8988T (cell line): ENCODE measurements around the gene ARNT2.
"Not testable (repeated sequence)": the region's sequence is repeated elsewhere in the genome, so short reads cannot be mapped to it uniquely, and the experiment has no call there.

Experiments
- DNase-seq: peaks from one replicate; pipeline ENCODE4 v3.0.0; 2011

ARNT2 gene

DNA sequence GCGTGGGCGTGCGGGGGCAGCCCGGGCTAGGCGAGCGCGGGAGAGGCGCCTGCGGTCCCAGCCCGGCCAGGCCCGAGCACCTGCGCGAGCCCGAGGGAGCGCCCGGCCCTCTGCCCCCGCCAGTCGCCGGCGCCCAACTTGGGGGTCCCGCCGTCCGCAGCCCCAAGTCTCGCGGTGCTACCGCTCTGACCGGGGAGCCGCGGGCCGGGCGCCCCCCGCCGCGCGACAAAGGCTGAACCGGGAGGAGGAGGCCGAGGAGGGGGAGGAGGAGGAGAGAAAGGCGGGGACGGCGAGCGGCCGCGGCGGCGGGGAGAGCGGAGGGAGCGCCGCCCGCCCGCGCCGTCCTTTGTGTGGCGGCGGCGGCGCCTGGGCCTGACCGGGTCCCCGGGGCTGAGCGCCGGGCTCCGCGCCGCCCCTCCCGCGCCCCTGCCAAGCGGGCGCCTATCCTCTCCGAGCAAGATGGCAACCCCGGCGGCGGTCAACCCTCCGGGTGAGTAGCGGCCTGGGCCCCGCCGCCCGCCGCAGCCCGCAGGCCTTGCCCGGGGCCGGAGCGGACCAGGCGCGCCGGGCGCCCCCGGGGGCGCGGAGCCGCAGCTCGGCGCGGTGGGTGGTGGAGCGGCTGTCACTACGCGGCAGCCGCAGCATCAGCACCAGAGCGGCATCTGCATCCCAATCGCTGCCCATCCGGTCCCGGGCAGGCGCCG, at the start of gene ARNT2:
TSS of gene ARNT2 (plus strand) at position 326 of the 704 bp plus-strand sequence. CDS start at position 460, 134 bp downstream.
- DNase-seq, result peak; percentile 49

DNA sequence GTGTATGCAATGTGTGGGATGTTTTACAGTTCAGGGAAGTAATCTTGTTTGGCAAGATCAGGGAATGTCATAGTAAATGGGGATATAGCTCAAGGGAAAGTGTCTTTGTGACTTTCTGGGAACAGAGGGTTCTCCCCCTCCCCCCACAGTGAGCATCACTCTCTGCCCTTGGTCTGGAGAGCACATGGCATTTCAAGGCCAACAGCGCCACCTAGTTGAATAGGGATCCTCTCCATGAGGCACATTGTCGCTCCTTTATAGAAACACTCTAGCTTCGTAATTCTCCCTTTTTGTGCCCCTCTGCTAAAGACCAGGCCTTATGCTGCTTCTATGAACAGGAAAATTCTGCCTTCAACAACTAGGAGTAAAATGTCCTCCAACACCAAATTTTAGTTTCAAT, 37.1 kb upstream of the ARNT2 start:
- DNase-seq, result no peak

DNA sequence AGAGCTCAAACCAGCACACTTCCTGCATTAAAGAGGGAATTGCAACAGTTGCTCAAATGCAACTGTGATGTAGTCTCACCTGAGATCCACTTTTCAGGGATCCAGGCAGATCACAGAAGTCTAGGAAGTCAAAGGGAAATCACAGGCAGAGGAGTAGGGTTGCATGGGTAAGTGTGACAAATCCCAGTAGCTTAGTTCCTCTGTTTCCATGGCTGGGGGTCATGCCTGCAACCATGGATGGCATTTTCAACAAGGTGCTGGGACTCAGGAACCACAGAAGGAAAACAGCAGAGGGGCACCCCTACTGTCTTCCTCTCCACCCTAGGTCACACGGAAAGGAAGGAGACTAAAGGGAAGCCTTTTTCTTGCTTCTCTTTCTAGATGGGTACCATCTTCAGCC, 36.5 kb upstream of the ARNT2 start:
- no peak for DNase-seq

DNA sequence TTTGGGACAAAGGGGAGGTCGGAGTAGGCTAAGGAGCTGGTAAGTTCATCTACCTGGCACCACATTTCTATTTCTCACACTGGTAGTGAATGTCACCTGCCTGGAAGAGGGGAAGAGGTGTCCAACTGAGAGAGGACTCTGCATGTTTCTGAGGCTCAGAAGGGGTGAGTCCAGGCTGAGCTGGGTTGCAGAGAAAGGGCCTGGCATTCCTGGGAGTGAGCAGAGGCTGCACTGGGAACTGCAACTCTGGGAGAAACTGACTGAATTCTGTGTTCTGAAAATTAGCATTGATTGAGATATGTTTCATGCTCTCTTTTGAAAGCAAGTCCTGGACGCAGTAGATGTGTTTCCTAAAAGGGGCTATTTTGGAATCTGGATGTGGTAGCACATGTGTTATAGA, 32.3 kb upstream of the ARNT2 start:
- DNase-seq, result no peak

DNA sequence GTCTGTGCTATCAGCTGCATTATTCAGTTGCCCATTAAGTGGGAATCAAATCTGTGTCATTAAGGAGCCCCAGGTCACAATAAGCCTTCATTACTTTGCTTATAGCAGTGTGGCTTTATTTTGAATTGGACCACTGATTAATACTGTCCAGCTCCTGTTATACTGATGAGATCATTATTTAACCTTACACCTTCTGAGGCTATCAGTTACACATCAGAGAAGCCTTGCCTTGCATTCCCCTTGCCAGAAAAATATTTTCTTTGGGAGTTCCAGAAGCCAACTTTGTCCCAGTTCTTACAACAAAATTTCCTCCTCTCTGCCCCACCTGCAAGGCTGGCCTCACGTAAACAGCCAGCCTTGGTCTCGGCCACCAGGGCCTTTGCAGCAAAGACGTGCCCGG, 29.7 kb upstream of the ARNT2 start:
- no peak for DNase-seq

DNA sequence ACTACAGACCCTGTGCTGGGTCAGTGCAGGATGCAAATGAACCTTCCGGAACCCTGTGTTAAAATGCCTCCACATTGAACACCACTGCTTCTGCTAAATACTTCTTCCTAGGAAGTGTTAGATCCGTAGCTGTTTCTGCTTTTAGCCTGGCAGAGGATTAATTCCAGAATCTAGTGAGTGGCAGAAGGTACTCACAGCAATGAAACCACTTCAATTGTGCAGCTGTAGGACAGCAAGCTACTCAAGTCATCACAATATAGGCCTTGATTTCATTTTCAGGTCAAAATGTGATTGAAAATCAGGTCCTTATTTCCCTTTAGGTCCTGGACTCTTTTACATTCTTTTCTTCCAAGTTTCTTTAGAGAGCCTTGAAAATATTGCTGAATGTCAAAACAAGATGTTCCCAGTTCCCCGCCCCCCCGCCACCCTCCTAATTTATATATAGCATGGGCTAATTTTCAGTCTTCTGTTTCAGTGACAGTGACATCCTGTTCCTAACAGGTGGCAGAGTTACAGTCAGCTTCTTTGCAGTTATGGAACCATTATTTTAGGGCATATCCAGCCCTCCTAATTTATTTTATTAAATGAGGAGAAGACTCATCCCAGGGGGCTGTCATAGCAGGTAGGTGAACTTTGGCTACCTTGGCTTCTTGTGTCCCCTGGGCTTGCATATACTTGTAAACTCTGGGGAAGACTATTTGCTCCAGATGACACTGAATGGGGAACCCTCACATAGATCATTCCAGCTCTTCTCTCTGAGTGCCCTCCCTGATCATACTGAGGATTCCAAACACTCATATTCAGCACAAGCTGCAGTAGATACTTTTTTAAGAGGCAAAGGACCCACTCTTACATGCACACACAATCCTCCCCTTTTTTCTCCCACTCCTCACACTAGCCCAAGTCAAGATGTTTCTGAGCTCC, 28.0 kb upstream of the ARNT2 start:
- DNase-seq, result no peak

DNA sequence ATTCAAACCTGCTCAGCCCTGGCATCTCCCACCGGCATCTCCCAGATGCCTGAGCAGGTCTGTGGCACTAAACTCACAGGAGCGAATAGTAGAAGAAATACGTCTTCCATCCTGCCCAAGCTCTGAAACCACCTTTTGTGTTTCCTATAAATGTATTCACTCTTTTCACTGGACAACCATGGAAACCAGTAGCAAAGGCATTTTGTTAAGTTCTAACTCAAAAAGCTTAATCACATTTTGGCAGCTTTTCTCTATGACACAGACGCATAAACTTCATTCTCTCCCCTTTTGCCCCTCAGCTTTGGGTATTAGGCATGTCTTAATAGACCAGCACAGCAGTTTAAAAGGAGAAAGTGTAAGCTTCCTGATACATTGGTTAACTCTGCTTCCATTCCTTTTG, 24.5 kb upstream of the ARNT2 start:
- no peak for DNase-seq

DNA sequence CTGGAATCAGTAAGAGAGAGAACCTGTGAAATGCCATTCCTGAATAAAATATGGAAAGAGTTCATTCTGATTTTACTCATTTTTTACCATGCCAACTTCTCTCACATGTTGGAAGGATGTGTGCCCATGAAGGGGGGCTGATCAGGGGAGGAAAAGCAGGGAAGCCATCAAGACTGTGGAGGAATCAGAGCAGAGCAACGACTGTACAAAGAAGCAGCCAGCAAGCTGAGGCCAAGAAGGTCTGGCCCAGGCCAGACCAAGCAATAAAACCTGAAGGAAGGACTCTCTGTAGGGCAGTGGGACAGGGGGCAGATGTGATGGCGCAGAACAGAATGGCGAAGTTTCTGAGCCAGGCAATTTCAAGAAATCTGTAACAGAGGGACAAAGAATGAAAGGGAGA, 24.0 kb upstream of the ARNT2 start:
- DNase-seq, result no peak

DNA sequence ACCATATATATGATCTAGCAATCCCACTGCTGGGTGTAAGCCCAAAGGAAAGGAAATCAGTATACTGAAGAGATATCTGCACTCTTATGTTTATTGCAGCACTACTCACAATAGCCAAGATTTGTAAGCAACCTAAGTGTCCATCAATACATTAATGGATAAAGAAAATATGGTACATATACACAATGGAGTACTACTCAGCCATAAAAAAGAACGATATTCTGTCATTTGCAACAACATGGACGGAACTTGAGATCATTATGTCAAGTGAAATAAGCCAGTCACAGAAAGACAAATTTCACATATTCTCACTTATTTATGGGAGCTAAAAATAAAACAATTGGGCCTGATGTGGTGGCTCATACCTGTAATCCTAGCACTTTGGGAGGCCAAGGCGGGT, 21.9 kb upstream of the ARNT2 start:
- no peak for DNase-seq

DNA sequence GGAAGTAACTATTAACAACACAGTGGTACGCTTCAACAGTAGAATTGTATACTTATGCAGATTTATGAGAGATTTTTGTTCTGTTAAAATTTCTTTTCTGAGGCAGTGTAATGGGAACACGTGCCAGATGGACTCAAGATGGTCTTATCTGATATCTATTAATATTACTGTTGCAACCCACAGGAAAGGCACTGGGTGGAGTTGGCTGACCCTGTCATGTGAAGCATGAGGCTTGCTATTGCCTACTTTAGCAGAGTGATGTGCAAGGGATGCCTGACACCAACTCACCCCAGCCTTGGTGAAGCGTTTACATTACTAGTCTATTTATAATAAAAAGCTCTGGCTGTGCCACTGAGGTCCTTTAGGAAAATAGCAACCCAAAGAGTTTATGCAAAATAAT, 19.8 kb upstream of the ARNT2 start:
- no peak for DNase-seq

DNA sequence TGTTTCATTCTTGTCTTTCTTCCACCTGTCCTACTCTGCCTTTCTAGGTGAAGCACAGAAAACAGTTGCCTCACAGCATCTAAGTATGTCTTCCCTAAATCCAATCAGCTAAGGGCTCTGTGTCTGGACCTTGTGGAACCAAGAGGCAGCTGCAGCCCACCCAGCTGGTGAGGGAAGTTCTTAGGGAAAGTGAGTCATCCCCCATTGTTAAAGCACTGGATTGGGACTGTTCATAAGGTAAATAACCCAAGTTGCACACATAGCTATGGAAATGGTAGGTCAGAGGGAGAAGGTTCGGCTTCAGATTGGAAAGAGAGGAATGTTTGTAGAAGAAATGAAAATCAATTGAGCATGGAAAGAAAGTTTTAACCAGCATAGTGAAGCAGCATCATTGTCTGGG, 18.0 kb upstream of the ARNT2 start:
- DNase-seq, result no peak

DNA sequence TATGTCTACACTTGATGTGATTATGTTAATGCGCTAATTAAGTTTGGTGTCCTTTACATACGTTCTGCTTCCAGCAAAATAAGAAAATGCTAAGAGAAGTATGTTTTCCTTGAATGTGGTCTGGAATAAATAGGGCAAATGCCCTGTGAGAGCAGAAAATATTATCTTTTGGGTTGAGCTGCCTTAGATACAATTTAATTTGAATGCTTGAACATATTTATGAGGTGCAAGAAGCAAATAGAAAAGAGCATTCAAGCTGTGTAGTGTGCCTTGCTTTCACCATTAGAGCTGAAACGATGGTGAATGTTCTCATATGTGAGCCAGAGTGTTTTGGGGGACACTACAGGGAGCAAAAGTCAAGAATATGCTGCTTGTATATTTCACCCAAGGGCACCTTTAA, 15.9 kb upstream of the ARNT2 start:
- no peak for DNase-seq

DNA sequence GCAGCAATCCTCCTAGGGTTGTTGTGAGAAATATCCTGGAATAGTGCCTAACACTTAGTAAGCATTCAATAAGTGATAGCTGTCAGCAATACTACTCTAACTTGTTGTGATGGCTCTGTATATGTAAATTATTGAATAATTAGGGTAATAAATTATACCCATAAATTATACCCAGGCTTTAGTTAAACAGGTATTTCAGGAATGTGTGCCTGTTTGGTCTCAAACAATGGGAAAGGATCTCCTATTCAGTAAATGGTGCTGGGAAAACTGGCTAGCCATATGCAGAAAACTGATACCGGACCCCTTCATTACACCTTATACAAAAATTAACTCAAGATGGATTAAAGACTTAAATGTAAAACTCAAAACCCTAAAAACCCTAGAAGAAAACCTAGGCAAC, 14.8 kb upstream of the ARNT2 start:
- DNase-seq, result no peak

DNA sequence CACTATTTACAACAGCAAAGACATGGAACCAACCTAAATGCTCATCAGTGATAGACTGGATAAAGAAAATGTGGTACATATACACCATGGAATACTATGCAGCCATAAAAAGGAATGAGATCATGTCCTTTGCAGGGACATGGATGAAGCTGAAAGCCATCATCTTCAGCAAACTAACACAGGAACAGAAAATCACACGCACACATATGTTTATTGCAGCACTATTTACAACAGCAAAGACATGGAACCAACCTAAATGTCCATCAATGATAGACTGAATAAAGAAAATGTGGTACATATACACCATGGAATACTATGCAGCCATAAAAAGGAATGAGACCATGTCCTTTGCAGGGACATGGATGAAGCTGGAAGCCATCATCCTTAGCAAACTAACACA, 13.2 kb upstream of the ARNT2 start:
- DNase-seq, result not testable (repeated sequence)

DNA sequence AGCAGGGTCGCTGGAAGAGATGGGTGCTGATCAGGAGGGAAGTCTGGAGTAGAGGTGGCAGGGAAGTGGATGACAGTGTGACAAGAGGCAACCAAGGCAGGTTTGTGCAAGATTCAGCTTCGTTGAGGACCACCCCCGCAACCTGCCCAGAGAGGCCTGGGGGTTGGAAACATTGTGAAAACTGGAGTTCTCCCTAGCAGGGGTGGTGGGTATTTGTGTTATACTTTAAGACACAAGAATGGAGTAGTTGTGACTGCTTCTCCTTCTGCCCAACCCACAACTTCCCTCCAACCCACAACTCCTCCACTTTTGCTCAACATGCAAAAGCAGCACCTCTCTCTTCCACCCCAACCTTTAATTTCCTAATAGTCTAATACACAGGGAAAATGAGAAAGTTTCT, 8.6 kb upstream of the ARNT2 start:
- no peak for DNase-seq

DNA sequence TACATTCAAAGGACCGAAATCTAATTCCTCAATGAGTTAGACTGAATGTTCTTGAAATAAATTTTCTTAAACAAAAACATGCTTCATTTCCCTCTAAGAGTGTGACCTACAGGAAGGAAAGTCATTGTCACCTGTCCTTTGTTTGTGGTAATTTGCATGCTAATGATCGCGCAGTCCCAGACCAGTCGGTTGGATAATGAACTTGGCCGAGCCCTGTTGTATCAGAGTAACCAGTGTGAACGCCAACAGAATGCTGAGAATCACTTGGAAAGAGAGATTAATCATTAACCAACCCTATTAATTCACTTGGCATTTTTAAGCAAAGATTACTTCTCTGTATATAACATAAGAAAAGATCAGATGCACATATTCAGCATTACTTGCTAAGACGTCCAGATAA, 8.1 kb upstream of the ARNT2 start:
- no peak for DNase-seq

DNA sequence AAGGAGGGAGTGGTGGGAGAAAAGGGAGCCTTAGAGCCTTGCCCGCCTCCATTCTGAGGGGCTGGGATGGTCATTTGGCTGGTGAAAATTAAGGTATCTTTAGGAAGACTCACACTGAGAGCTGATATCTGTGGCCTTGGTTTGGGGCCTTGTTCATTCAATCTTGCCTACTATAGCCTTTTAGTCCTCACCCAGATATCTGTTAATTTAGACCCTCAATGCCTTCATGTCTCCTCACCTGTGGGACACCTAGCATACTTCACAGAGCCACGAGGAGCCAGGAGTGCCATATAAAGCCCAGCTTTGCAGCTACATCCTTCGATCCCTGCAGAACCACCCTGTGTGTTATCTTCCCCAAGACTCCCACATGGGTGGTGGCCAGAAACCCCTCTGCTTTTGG, 4.7 kb upstream of the ARNT2 start:
- no peak for DNase-seq

DNA sequence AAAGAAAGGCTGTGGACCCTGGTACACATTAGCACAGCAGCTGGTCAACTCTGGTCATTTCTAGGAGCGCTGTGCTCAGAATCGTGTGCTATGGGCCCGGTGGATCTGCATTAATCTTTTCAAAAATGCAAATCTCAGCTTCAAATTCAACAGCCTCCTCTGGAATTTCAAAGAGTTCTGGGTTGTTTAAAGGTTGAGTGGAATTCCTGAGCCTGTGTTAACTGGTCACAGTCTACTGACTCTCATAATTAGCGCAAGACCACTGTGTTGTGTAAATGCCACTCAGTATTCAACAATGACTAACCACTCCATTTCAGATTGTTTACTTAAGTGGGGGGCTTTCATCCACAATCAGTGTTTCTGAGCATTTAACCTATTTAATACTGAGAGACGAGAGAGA, 2.7 kb upstream of the ARNT2 start:
- no peak for DNase-seq

DNA sequence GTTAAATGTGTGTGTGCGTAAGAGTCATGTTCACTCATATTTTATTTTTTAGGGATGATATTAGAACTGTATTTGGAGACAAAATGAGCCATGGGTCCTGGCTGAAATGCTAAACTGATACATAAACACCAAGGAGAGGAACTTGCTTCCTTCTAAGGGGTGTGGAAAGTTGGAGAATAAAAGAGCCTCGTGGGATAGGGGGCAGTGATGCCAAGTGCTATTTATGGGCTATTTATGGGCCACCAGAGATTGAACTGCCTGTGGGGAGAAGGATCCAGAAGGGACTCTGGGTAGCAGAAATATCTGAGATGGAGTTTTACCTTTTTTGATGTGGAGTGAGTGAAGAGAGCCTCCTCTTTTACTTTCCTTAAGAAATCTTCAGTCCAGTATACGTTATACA, 1.8 kb upstream of the ARNT2 start:
- no peak for DNase-seq

DNA sequence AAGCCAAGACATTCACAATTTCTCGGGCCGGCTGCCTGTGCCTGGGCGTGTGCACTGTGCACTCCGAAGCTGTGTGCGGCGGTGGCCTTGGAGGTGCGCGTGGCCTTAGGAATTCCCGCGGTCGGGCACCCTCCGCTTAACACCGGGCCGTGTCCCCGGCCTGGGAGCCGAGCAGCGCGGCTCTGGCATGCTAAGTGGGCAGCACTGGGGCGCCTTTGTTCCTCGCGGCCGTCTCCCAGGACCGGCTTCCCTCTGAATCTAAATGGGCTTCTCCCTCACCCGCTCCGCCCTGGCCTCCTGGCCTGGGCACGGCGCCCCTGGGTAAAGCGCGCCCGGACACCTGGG, 498 bp upstream of the ARNT2 start:
- DNase-seq, result peak; percentile 49

DNA sequence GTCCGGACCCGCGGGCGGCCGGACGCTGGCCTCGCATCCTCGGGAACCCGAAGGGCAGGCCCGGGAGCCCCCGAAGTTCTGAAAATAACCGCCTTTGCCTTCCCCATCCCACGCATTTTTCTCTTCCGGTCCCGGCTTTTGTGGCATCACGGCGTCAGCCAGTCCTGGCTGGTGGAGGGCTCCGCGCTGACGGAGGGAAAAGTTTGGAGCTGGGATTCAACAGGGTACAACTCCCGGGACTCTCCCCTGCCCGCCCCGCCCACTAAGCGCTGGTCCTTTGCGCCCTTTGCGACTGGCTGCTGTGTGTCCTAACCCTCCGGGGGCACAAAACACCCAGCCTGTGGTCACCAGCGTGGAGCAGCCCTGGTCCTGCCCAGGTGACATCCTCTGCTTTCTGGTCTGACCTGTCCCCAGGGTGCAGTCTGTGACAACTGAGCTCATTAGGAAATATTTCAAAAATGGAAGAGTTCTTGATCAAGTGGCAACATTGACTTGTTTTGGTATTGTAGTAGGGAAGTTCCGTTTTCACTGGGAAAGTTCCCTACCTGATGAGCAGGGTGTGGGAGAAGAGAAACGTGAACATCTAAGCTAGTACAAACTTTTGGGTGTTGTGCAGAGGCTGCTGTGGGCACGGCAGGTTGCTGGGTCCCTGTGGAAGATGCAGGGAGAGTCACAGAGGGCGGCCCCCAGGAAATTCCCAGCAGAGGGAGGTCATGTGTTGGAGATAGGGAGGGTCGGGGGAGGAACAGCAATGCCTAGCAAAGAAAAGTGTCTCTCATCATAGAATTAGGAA, 775 bp downstream of the ARNT2 start:
- DNase-seq, result peak; percentile 45

DNA sequence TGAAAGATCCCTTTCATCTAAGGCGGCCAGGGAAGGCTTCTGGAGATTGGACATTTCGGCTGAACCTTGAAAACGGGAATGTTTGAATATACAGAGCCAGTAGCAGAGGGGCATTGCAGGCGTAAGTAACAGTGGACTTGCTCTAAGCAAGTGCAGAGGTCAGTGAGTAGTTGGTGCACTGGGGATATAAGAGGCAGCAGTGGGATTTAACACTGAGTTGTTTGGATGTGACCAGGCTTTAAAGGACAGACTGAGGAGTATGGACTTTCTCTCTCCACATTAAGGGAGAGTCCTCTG, 1.3 kb downstream of the ARNT2 start:
- DNase-seq, result no peak

DNA sequence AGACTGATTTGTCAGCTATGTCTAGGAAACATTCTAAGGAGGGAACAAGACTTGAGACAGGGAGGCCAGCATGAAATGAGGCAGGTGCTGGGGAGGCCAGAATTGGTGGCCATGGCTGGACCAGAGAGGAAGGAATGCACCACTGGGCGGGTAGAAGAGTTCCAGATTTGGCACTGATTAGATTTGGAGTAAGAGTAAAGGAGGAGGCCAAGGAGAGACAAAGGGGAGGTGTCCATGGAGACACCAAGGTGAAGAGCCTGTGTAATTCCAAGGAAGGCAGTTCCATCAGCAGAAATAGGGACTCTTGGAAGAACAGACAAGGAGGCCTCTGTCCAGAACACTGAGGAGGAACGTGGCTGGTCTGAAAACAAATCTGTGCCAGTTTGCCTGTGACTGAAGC, 1.8 kb downstream of the ARNT2 start:
- DNase-seq, result no peak

DNA sequence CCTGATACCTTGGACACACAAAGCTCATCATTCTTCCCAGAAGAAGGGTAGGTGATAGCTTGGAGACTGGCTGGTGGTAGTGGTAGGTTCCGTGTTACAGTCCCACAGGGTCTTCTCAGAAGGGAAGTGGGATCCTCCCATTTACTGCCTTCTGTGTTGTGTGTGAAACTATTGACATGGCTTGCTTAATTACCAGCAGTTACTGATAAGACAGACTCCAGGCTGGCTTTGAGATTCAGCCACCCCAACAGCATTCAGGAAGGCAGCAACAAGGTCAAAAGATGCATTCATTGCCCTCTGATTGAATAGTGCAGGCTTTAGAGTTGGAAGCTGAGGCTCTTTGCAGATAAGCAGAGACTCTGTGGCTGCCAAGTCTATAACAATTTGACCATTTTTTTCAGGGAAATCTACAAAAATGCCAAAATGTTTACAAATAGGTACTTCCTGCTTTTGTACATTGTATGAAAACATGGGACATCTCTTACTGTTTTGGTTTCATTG, 7.7 kb downstream of the ARNT2 start:
- no peak for DNase-seq
